Measurements from ENCODE around the gene TNFRSF13B. TPM values are rescaled to one million over a fixed set of nuclear protein-coding genes. Genes with fewer than 3 reads are reported as not detected.

TNFRSF13B gene
- total RNA-seq, 1 experiment from 2014 or later: 0.28 TPM

GRCh38 chr17:16938496-16939207, 33.3 kb downstream of the TNFRSF13B start:
- Histone ChIP-seq H2BK120ac (ENCODE audit: low read depth, low read length, poor library complexity, severe bottlenecking) (no peak overlapping the region), H3K23me2 (ENCODE audit: insufficient read length, low read depth, low read length, poor library complexity, severe bottlenecking) (no peaks in the 10 kb centered on the region), H2BK20ac (ENCODE audit: low read depth, low read length, poor library complexity, severe bottlenecking) (no peak overlapping the region), H3K27ac (ENCODE audit: insufficient read length, low read depth, low read length) (no peak overlapping the region), H2AK5ac (ENCODE audit: insufficient read length, low read length) (no peak overlapping the region), H3K4me1 (ENCODE audit: insufficient read depth, low read length) (peaks cover 5% of the 10 kb centered on the region; the same call in 1 of the 2 replicates), H2BK5ac (ENCODE audit: insufficient read length, low read length) (no peak overlapping the region), H4K91ac (ENCODE audit: insufficient read length, low read depth, low read length) (no peak overlapping the region), H2AFZ (ENCODE audit: low read length) (no peak overlapping the region), H3K79me2 (ENCODE audit: insufficient read depth, low read length) (no peaks in the 10 kb centered on the region), H3K9me3 (ENCODE audit: control insufficient read depth, low read depth, low read length) (no peaks in the 10 kb centered on the region), H3K56ac (ENCODE audit: insufficient read length, low read depth, low read length) (no peak overlapping the region), H4K8ac (replicated peaks; ENCODE audit: insufficient read length, low read depth, low read length) (no peak overlapping the region), H3K14ac (ENCODE audit: insufficient read depth, low read length) (no peak overlapping the region; the same call in 1 of the 2 replicates), H4K20me1 (ENCODE audit: control insufficient read depth, insufficient read depth, insufficient read length) (no peaks in the 10 kb centered on the region), H3K79me1 (ENCODE audit: insufficient read depth, low read depth, low read length, poor library complexity, severe bottlenecking) (no peaks in the 10 kb centered on the region), H4K5ac (ENCODE audit: insufficient read length, low read depth, low read length) (no peak overlapping the region), H3K23ac (ENCODE audit: insufficient read length, low read depth, low read length) (no peak overlapping the region), H2BK15ac (ENCODE audit: low read depth, low read length) (no peak overlapping the region), H3K9ac (ENCODE audit: extremely low read depth, insufficient read length, low read length) (no peak overlapping the region), H3K4ac (ENCODE audit: low read depth, low read length) (no peak overlapping the region), H3T11ph (ENCODE audit: low read length) (no peak overlapping the region), H3K4me2 (ENCODE audit: insufficient read depth, insufficient read length, low read length) (no peak overlapping the region), H3K18ac (ENCODE audit: insufficient read length, low read depth, low read length) (no peak overlapping the region), H2BK12ac (ENCODE audit: insufficient read length, low read depth, low read length) (no peak overlapping the region), H3K27me3 (ENCODE audit: insufficient read depth, low read length) (no peaks in the 10 kb centered on the region)
- Mint-ChIP-seq H3K4me3 (no peak overlapping the region), H3K9me3 (peaks cover 0 to 2% of the 10 kb centered on the region in 2 experiments; a peak in 1 of 5 replicates), H3K27me3 (ENCODE audit: low read depth) (no peaks in the 10 kb centered on the region), H3K36me3 (ENCODE audit: insufficient read depth in 1 of 3, low read depth in 3 of 3) (no peaks in the 10 kb centered on the region; a peak in 1 of 7 replicates), H3K4me1 (peaks cover 27 to 29% of the 10 kb centered on the region in 2 experiments), H3K27ac (no peak overlapping the region)
- TF ChIP-seq, protein P1, sequence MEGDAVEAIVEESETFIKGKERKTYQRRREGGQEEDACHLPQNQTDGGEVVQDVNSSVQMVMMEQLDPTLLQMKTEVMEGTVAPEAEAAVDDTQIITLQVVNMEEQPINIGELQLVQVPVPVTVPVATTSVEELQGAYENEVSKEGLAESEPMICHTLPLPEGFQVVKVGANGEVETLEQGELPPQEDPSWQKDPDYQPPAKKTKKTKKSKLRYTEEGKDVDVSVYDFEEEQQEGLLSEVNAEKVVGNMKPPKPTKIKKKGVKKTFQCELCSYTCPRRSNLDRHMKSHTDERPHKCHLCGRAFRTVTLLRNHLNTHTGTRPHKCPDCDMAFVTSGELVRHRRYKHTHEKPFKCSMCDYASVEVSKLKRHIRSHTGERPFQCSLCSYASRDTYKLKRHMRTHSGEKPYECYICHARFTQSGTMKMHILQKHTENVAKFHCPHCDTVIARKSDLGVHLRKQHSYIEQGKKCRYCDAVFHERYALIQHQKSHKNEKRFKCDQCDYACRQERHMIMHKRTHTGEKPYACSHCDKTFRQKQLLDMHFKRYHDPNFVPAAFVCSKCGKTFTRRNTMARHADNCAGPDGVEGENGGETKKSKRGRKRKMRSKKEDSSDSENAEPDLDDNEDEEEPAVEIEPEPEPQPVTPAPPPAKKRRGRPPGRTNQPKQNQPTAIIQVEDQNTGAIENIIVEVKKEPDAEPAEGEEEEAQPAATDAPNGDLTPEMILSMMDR (conservative IDR thresholded peaks at IDR 0.05): no peak
- peak; percentile 27 for DNase-seq
- no CpG with 5 or more reads among the region's 12 CpGs for WGBS (ENCODE audit: extremely low coverage, insufficient read length, low lambda C conversion rate)

Measured in H9 (cell line).